GM12892 (cell line): ENCODE measurements around the gene XIRP1.

Experiments used
- POLR2A ChIP-seq: IDR thresholded peaks from 2 replicates; pipeline ENCODE4 v1.6.1; 2011; ENCODE audit warnings: low read depth, low read length, control low read depth
- POLR2AphosphoS5 ChIP-seq: IDR thresholded peaks from 2 replicates; pipeline ENCODE4 v1.6.1; 2011; ENCODE audit warnings: low read depth, low read length, control low read depth
- TAF1 ChIP-seq: IDR thresholded peaks from 2 replicates; pipeline ENCODE4 v1.6.1; 2011; ENCODE audit warnings: low read depth, mild to moderate bottlenecking, control low read depth, low read length, borderline replicate concordance

- TF ChIP-seq POLR2A (no peak), POLR2AphosphoS5 (no peak), TAF1 (no peak)
Measured at GRCh38 chr3:39184081-39184967, 8.1 kb downstream of the XIRP1 start.
